ENCODE results near the gene SLC38A10. TPM values are rescaled to one million over a fixed set of nuclear protein-coding genes. Genes with fewer than 3 reads are reported as not detected.
A peak's percentile ranks its signal among the peaks of the same experiment; 100 is the strongest.

The SLC38A10 gene
- total and polyA plus RNA-seq, 2 of the 13 experiments (the other 11 are each of a cell fraction or from before 2014, with no cell fraction given): 23.4 to 55.8 TPM

DNA sequence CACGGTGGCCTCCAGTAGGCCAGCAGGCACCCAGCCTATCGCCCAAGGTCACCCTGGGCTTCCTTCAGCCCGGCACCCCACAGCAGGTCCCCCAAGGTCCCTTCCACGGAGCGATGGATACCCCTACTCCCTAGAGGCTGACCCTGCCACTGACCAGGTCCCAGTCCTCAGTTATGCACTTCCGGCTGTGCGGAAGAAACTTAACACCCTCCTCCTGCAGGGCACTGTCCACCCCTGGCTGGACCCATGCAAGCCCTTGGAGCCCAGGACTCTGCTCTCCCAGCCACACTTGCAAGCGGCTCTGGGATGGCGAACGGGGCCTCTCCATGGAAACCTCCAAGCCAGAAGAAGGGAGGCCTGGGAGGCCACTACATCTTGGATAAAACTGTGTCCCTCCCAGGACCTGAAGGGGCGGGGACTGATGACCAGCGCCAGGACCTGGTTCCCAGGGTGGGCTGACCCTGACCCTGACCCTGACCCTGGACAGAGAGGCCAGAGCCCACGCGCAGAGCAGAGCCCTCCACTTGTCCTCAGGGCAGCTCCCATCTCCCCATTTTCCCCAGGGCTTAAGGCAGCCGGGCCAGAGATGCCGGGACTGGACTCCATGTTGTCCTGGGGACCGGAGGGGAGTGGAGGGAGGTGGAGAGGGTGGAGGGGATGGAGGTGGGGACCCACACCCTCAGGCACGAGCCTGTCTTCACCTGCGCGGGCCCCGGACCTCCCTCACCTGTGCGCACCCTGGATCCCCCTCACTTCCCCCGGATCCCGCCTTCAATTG, 73.1 kb downstream of the SLC38A10 start (continued):
- TF ChIP-seq HOXA3 (CRISPR knock-in tag; IDR thresholded peaks at IDR 0.05): 0 out of 2 replicates have a peak, but pooled peaks have one; percentile 9
- TF ChIP-seq ZNF296 (CRISPR knock-in tag; conservative IDR thresholded peaks at IDR 0.05): peak; percentile 91
- no peak for TF ChIP-seq GABPA (IDR thresholded peaks at IDR 0.05; ENCODE audit: low read depth, low read length)
- peak; percentile 62; the same call in 1 of the 2 replicates for TF ChIP-seq GABPA (CRISPR knock-in tag; IDR thresholded peaks at IDR 0.05; ENCODE audit: low read depth)
- no peak for TF ChIP-seq ZNF274 (CRISPR knock-in tag; IDR thresholded peaks at IDR 0.05)
- peak; percentile 65 for TF ChIP-seq SAP130 (CRISPR knock-in tag; IDR thresholded peaks at IDR 0.05; ENCODE audit: low read depth)
- no peak for TF ChIP-seq ZNF547 (CRISPR knock-in tag; IDR thresholded peaks at IDR 0.05)
- 0 out of 2 replicates have a peak, but pooled peaks have one; percentile 51 for TF ChIP-seq MEF2D (CRISPR knock-in tag; IDR thresholded peaks at IDR 0.05)
- TF ChIP-seq THAP11 (CRISPR knock-in tag; IDR thresholded peaks at IDR 0.05): no peak
- 0 out of 2 replicates have a peak, but pooled peaks have one; percentile 44 for TF ChIP-seq ZNF136 (CRISPR knock-in tag; IDR thresholded peaks at IDR 0.05; ENCODE audit: low read depth)
- TF ChIP-seq TAF1 (CRISPR knock-in tag; IDR thresholded peaks at IDR 0.05): peak; percentile 18; the same call in 1 of the 2 replicates
- TF ChIP-seq ZNF761 (CRISPR knock-in tag; conservative IDR thresholded peaks at IDR 0.05): no peak
- TF ChIP-seq ZFP90 (CRISPR knock-in tag; IDR thresholded peaks at IDR 0.05; ENCODE audit: borderline replicate concordance): 0 out of 2 replicates have a peak, but pooled peaks have one; percentile 21
- peak; percentile 81 for TF ChIP-seq NR2F6 (IDR thresholded peaks at IDR 0.05)
- peak; percentile 76 for TF ChIP-seq NR2F6 (CRISPR knock-in tag; IDR thresholded peaks at IDR 0.05)
- TF ChIP-seq ZNF317 (CRISPR knock-in tag; IDR thresholded peaks at IDR 0.05): no peak
- TF ChIP-seq MATR3 (CRISPR knock-in tag; IDR thresholded peaks at IDR 0.05): no peak
- TF ChIP-seq, protein P1, sequence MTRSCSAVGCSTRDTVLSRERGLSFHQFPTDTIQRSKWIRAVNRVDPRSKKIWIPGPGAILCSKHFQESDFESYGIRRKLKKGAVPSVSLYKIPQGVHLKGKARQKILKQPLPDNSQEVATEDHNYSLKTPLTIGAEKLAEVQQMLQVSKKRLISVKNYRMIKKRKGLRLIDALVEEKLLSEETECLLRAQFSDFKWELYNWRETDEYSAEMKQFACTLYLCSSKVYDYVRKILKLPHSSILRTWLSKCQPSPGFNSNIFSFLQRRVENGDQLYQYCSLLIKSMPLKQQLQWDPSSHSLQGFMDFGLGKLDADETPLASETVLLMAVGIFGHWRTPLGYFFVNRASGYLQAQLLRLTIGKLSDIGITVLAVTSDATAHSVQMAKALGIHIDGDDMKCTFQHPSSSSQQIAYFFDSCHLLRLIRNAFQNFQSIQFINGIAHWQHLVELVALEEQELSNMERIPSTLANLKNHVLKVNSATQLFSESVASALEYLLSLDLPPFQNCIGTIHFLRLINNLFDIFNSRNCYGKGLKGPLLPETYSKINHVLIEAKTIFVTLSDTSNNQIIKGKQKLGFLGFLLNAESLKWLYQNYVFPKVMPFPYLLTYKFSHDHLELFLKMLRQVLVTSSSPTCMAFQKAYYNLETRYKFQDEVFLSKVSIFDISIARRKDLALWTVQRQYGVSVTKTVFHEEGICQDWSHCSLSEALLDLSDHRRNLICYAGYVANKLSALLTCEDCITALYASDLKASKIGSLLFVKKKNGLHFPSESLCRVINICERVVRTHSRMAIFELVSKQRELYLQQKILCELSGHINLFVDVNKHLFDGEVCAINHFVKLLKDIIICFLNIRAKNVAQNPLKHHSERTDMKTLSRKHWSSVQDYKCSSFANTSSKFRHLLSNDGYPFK (CRISPR knock-in tag; IDR thresholded peaks at IDR 0.05; ENCODE audit: borderline replicate concordance): peak; percentile 64; the same call in 1 of the 2 replicates
- peak; percentile 9; the same call in 1 of the 2 replicates for TF ChIP-seq NR2C2 (CRISPR knock-in tag; IDR thresholded peaks at IDR 0.05; ENCODE audit: borderline replicate concordance)
- peak; percentile 42 for TF ChIP-seq PHF8 (CRISPR knock-in tag; IDR thresholded peaks at IDR 0.05)
- 0 out of 2 replicates have a peak, but pooled peaks have one; percentile 49 for TF ChIP-seq SMAD9 (CRISPR knock-in tag; IDR thresholded peaks at IDR 0.05)
- TF ChIP-seq, protein P2, sequence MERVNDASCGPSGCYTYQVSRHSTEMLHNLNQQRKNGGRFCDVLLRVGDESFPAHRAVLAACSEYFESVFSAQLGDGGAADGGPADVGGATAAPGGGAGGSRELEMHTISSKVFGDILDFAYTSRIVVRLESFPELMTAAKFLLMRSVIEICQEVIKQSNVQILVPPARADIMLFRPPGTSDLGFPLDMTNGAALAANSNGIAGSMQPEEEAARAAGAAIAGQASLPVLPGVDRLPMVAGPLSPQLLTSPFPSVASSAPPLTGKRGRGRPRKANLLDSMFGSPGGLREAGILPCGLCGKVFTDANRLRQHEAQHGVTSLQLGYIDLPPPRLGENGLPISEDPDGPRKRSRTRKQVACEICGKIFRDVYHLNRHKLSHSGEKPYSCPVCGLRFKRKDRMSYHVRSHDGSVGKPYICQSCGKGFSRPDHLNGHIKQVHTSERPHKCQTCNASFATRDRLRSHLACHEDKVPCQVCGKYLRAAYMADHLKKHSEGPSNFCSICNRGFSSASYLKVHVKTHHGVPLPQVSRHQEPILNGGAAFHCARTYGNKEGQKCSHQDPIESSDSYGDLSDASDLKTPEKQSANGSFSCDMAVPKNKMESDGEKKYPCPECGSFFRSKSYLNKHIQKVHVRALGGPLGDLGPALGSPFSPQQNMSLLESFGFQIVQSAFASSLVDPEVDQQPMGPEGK (CRISPR knock-in tag; IDR thresholded peaks at IDR 0.05): 0 out of 2 replicates have a peak, but pooled peaks have one; percentile 4
- TF ChIP-seq SIX1 (CRISPR knock-in tag; IDR thresholded peaks at IDR 0.05; ENCODE audit: borderline replicate concordance): peak; percentile 20; the same call in 1 of the 2 replicates
- peak; percentile 9 for TF ChIP-seq HNRNPLL (IDR thresholded peaks at IDR 0.05; ENCODE audit: low read depth, low read length, poor library complexity, severe bottlenecking)
- TF ChIP-seq AGO1 (IDR thresholded peaks at IDR 0.05; ENCODE audit: low read depth, low read length, poor library complexity, severe bottlenecking): peak; percentile 28
- TF ChIP-seq ZNF607 (CRISPR knock-in tag; IDR thresholded peaks at IDR 0.05; ENCODE audit: borderline replicate concordance): 0 out of 2 replicates have a peak, but pooled peaks have one; percentile 47
- TF ChIP-seq ZNF589 (CRISPR knock-in tag; conservative IDR thresholded peaks at IDR 0.05): no peak
- TF ChIP-seq MEIS2 (CRISPR knock-in tag; IDR thresholded peaks at IDR 0.05): no peak

Data from HepG2 (cell line).